Measurements from ENCODE around the gene DEFB121. TPM values are rescaled to one million over a fixed set of nuclear protein-coding genes. Genes with fewer than 3 reads are reported as not detected.
"Not testable (repeated sequence)": the region's sequence is repeated elsewhere in the genome, so short reads cannot be mapped to it uniquely, and the experiment has no call there.

DEFB121 gene
- total and polyA plus RNA-seq, 10 of the 15 experiments (the other 5 are each of a cell fraction or from before 2014, with no cell fraction given) = not detected

- in situ Hi-C loops (cut with MboI); intact Hi-C loops (cut with micrococcal nuclease; ENCODE audit: unreplicated experiment); H3K27ac ChIP-seq (ENCODE audit: control insufficient read depth, insufficient read depth); H3K79me2 ChIP-seq (ENCODE audit: control insufficient read depth, insufficient read depth, low read length); FAIRE-seq; H3K27me3 ChIP-seq (replicated peaks in 1 of 2; ENCODE audit: control insufficient read depth in 2 of 2, insufficient read depth in 2 of 2, low read length in 1 of 2); H3K9me3 ChIP-seq (replicated peaks; ENCODE audit: control insufficient read depth, insufficient read depth, low read length); POLR2A ChIA-PET; H3K9ac ChIP-seq (ENCODE audit: control insufficient read depth, insufficient read depth, low read length); H3K36me3 ChIP-seq (ENCODE audit: control insufficient read depth in 2 of 2, insufficient read depth in 2 of 2, low read length in 1 of 2); RAD21 ChIA-PET (ENCODE audit: unreplicated experiment); H4K20me1 ChIP-seq (ENCODE audit: control insufficient read depth, insufficient read depth); H3K4me3 ChIP-seq; H2AFZ ChIP-seq (ENCODE audit: control insufficient read depth, low read depth, low read length); H3K4me1 ChIP-seq (ENCODE audit: control insufficient read depth, insufficient read depth, low read length); H3K4me2 ChIP-seq (ENCODE audit: control insufficient read depth, insufficient read depth); DNase-seq (ENCODE audit: low read depth, low spot score); ATAC-seq; SMC1A ChIA-PET (ENCODE audit: uncharacterized antibody, unreplicated experiment); BruUV-seq (replicated peaks); CTCF ChIA-PET: not testable (repeated sequence)
- WGBS (ENCODE audit: insufficient coverage, insufficient replicate concordance, low lambda C conversion rate, missing lambda C conversion rate) = 84% methylated on average over 13 of the region's 31 CpGs
These were observed 21.6 kb upstream of the DEFB121 start for GRCh38 chr20:31427576-31427975.

- H3K36me3 ChIP-seq (ENCODE audit: control insufficient read depth in 2 of 2, insufficient read depth in 2 of 2, low read length in 1 of 2); H2AFZ ChIP-seq (ENCODE audit: control insufficient read depth, low read depth, low read length); SMC1A ChIA-PET (ENCODE audit: uncharacterized antibody, unreplicated experiment); POLR2A ChIA-PET; H3K27ac ChIP-seq (ENCODE audit: control insufficient read depth, insufficient read depth); BruUV-seq (replicated peaks); H3K79me2 ChIP-seq (ENCODE audit: control insufficient read depth, insufficient read depth, low read length); H3K4me2 ChIP-seq (ENCODE audit: control insufficient read depth, insufficient read depth); DNase-seq (ENCODE audit: low read depth, low spot score); H3K9me3 ChIP-seq (replicated peaks; ENCODE audit: control insufficient read depth, insufficient read depth, low read length); intact Hi-C loops (cut with micrococcal nuclease; ENCODE audit: unreplicated experiment); H3K27me3 ChIP-seq (replicated peaks in 1 of 2; ENCODE audit: control insufficient read depth in 2 of 2, insufficient read depth in 2 of 2, low read length in 1 of 2); H3K9ac ChIP-seq (ENCODE audit: control insufficient read depth, insufficient read depth, low read length); in situ Hi-C loops (cut with MboI); H3K4me3 ChIP-seq; ATAC-seq; RAD21 ChIA-PET (ENCODE audit: unreplicated experiment); CTCF ChIA-PET; H3K4me1 ChIP-seq (ENCODE audit: control insufficient read depth, insufficient read depth, low read length); FAIRE-seq; H4K20me1 ChIP-seq (ENCODE audit: control insufficient read depth, insufficient read depth): not testable (repeated sequence)
- 76% methylated on average over 17 of the region's 48 CpGs for WGBS (ENCODE audit: insufficient coverage, insufficient replicate concordance, low lambda C conversion rate, missing lambda C conversion rate)
These were observed 21.0 kb upstream of the DEFB121 start for GRCh38 chr20:31426891-31427551.

All from GM12878 (cell line).